HL-60 (cell line): ENCODE measurements around the gene OR4X2.

ENCODE experiments used
- CTCF ChIP-seq: IDR thresholded peaks from one replicate; pipeline ENCODE4 v1.5.1; 2011; ENCODE audit warnings: low read length, control low read depth, inconsistent platforms; ENCODE audit not compliant: insufficient read depth
- GABPA ChIP-seq: IDR thresholded peaks from 2 replicates; pipeline ENCODE4 v1.6.1; 2012; ENCODE audit warnings: low read depth
- REST ChIP-seq: IDR thresholded peaks from 2 replicates; pipeline ENCODE4 v1.6.1; 2012; ENCODE audit warnings: low read depth; ENCODE audit not compliant: insufficient replicate concordance

- TF ChIP-seq REST (no peak), CTCF (no peak), GABPA (no peak)
These were observed 7.2 kb upstream of the OR4X2 start for GRCh38 chr11:48237727-48238126.
